B cell (primary cell): Measurements from ENCODE around the gene TMEM238L. TPM values are rescaled to one million over a fixed set of nuclear protein-coding genes. Genes with fewer than 3 reads are reported as not detected.

Experiments
- ATAC-seq: fragments of 200-7000 bp; cut with Tn5 transposase; one replicate; pipeline ENCODE4 v1.10.0; 2021; ENCODE audit warnings: low read depth, mild to moderate bottlenecking, moderate number of reproducible peaks, moderate library complexity
- CTCF ChIA-PET: fragments of 350-600 bp; sonication (Branson Sonifier 250); formaldehyde crosslinking; loops from one replicate; lab custom pipeline; 2021; ENCODE audit warnings: antibody characterized with exemption, inconsistent platforms; lab: Charles Lee
- POLR2A ChIA-PET: fragments of 350-600 bp; sonication (Branson Sonifier 250); formaldehyde crosslinking; loops from one replicate; lab custom pipeline; 2021; ENCODE audit warnings: antibody characterized with exemption; lab: Charles Lee
- DNase-seq: peaks from one replicate; pipeline ENCODE4 v3.0.0; 2013
- H2AFZ ChIP-seq: 2 replicates; pipeline ENCODE4 v1.6.1; 2012; ENCODE audit warnings: mild to moderate bottlenecking, low read depth, low read length; ENCODE audit not compliant: insufficient read depth, poor library complexity, severe bottlenecking
- H3K27ac ChIP-seq, 2 donors: 1 replicate in 1 of 2; 2 replicates in 1 of 2; pipeline ENCODE4 v1.5.1; 2012 to 2013; ENCODE audit warnings: low read length in 2 of 2, mild to moderate bottlenecking in 2 of 2, moderate library complexity in 1 of 2
- H3K27me3 ChIP-seq, 4 experiments: fragments of 200-600 bp in 1 of 4; sonication (generic) in 1 of 4; replicated peaks in 1 of 4; 1 replicate in 2 of 4; 2 replicates in 2 of 4; pipeline versions ENCODE4 v1.6.1 to v1.7.0; 2013 to 2016; ENCODE audit warnings: low read length in 3 of 4, mild to moderate bottlenecking in 2 of 4, mixed read lengths in 1 of 4, moderate library complexity in 1 of 4; ENCODE audit not compliant: insufficient read depth in 4 of 4, control insufficient read depth in 3 of 4; ENCODE audit errors: control extremely low read depth in 1 of 4
- H3K36me3 ChIP-seq, 2 experiments: replicated peaks in 1 of 2; 1 replicate in 1 of 2; 2 replicates in 1 of 2; pipeline versions ENCODE4 v1.6.1 to v1.7.1; 2013; ENCODE audit warnings: low read length in 1 of 2; ENCODE audit not compliant: insufficient read depth in 2 of 2, control insufficient read depth in 1 of 2; ENCODE audit errors: control extremely low read depth in 1 of 2, extremely low read depth in 1 of 2
- H3K4me1 ChIP-seq, 2 donors: fragments of 200-600 bp in 1 of 2; sonication (generic) in 1 of 2; 1 replicate in 1 of 2; 2 replicates in 1 of 2; pipeline versions ENCODE4 v1.5.1 to v1.6.1; 2013 to 2017; ENCODE audit warnings: low read length in 2 of 2; ENCODE audit not compliant: control insufficient read depth in 2 of 2, insufficient read depth in 2 of 2
- H3K4me2 ChIP-seq: replicated peaks from 2 replicates; pipeline ENCODE3; 2012; ENCODE audit warnings: mild to moderate bottlenecking, low read depth, low read length; ENCODE audit not compliant: poor library complexity, severe bottlenecking
- H3K4me3 ChIP-seq, 5 experiments: fragments of 200-600 bp in 1 of 5; sonication (generic) in 1 of 5; 1 replicate in 3 of 5; 2 replicates in 2 of 5; pipeline versions ENCODE4 v1.5.1 to v1.7.0; 2011 to 2016; ENCODE audit warnings: low read length in 4 of 5, mild to moderate bottlenecking in 4 of 5, low read depth in 2 of 5, control low read depth in 1 of 5, moderate library complexity in 1 of 5; ENCODE audit not compliant: insufficient read depth in 1 of 5; ENCODE audit errors: control extremely low read depth in 1 of 5, extremely low read depth in 1 of 5
- H3K79me2 ChIP-seq: fragments of 200-600 bp; sonication (generic); one replicate; pipeline ENCODE4 v1.6.0; 2016; ENCODE audit warnings: low read length; ENCODE audit not compliant: control insufficient read depth, insufficient read depth
- H3K9ac ChIP-seq: fragments of 200-600 bp; sonication (generic); 2 replicates; pipeline ENCODE4 v1.6.1; 2017; ENCODE audit warnings: mild to moderate bottlenecking, low read length, moderate library complexity
- H3K9me3 ChIP-seq, 3 donors: one replicate each; pipeline versions ENCODE4 v1.6.1 to v1.7.1; 2013; ENCODE audit warnings: low read length in 2 of 3; ENCODE audit not compliant: control insufficient read depth in 2 of 3, insufficient read depth in 1 of 3; ENCODE audit errors: control extremely low read depth in 1 of 3
- H4K20me1 ChIP-seq: 2 replicates; pipeline ENCODE4 v1.6.0; 2012; ENCODE audit warnings: mild to moderate bottlenecking, low read length; ENCODE audit not compliant: insufficient read depth, control insufficient read depth, poor library complexity, severe bottlenecking
- H3K27ac Mint-ChIP-seq: one replicate; pipeline ENCODE4 v1.8.0; 2021; ENCODE audit warnings: mixed read lengths
- H3K27me3 Mint-ChIP-seq: one replicate; pipeline ENCODE4 v1.8.0; 2021; ENCODE audit warnings: mixed read lengths
- H3K4me1 Mint-ChIP-seq: one replicate; pipeline ENCODE4 v1.8.0; 2021; ENCODE audit warnings: mixed read lengths
- H3K4me3 Mint-ChIP-seq: one replicate; pipeline ENCODE4 v1.8.0; 2021; ENCODE audit warnings: mixed read lengths
- H3K9me3 Mint-ChIP-seq: one replicate; pipeline ENCODE4 v1.8.0; 2022; ENCODE audit warnings: mixed read lengths; ENCODE audit not compliant: insufficient read depth
- EZH2 ChIP-seq: IDR thresholded peaks from 2 replicates; pipeline ENCODE4 v1.6.1; 2012; ENCODE audit warnings: borderline replicate concordance, low read depth, mild to moderate bottlenecking, moderate library complexity, low read length; ENCODE audit not compliant: insufficient read depth, poor library complexity, severe bottlenecking
- WGBS: methylation state at CpG from one replicate; pipeline ENCODE4 v1.1.5; 2013; ENCODE audit warnings: missing lambda C conversion rate; ENCODE audit not compliant: insufficient coverage; 5-methylcytosine and 5-hydroxymethylcytosine counted together
- intact Hi-C: fragments of 100-400 bp; cut with micrococcal nuclease; formaldehyde crosslinking; loops from one replicate; pipeline ENCODE4 v1.10.0; 2022
- polyA plus RNA-seq: library from polyadenylated mRNA; depleted of rRNA; stranded (reverse); fragments of >200 nt; gene quantifications from 2 replicates; pipeline ENCODE4 v1.2.3, GENCODE V29; 2012
- total RNA-seq, 2 donors: library from RNA; stranded (reverse); fragments of 120-200 nt in 1 of 2; gene quantifications; 1 replicate in 1 of 2; 2 replicates in 1 of 2; pipeline versions ENCODE4 v1.2.3 to v1.2.4, GENCODE V29; 2013 to 2022
- TF ChIP-seq, protein P1 (sequence below): fragments of 200-600 bp; IDR thresholded peaks from one replicate; pipeline ENCODE4 v1.8.0; 2022; ENCODE audit warnings: antibody characterized with exemption, mild to moderate bottlenecking

Gene TMEM238L
- total and polyA plus RNA-seq, 2 donors (not counting 1 experiment from before 2014, with no cell fraction given), result not detected

DNA sequence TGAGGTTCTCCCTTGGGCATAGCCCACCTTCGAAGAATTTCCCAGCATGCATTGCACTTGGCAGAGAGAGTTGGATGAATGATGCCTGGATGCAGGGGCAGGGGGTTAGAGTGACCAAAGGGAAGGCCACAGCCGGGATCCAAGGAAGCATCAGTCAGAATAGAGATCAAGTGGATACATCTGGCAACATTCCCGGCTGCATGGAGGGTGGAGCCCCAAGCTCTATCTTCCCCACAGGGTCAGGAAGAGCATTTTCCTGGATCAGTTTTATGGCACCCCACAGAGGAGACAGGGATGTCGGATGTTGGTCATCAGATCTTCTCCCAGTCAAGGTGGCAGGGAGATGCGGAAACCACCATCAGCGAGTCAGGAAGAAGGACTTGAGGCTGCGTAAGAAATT, 21.0 kb upstream of the TMEM238L start:
- 96% methylated on average over 7 of the region's 7 CpGs for WGBS
- CTCF ChIA-PET, result interaction anchor here (1.0 kb wide), 1 partner anchor 178 kb away, joined by 3 read pairs; no protein-coding TSS in a partner anchor
- Histone ChIP-seq H2AFZ (no peak overlapping the region), H3K4me2 (no peak overlapping the region), H3K4me1 (no peaks in the 10 kb centered on the region), H4K20me1 (no peaks in the 10 kb centered on the region), H3K27ac (no peak overlapping the region), H3K79me2 (no peaks in the 10 kb centered on the region), H3K9me3 (no peaks in the 10 kb centered on the region), H3K9ac (no peak overlapping the region), H3K4me3 (no peak overlapping the region), H3K36me3 (no peaks in the 10 kb centered on the region), H3K27me3 (peaks cover 0 to 5% (median 0%) of the 10 kb centered on the region in 4 experiments)
- Mint-ChIP-seq H3K27me3 (peaks cover 10% of the 10 kb centered on the region), H3K27ac (no peak overlapping the region), H3K4me3 (no peak overlapping the region), H3K4me1 (no peaks in the 10 kb centered on the region), H3K9me3 (no peaks in the 10 kb centered on the region)
- intact Hi-C loops, result no loop called here
- POLR2A ChIA-PET, result no interaction called here
- ATAC-seq (no peak), DNase-seq (no peak)
- TF ChIP-seq EZH2, result no peak
- TF ChIP-seq, protein P1, sequence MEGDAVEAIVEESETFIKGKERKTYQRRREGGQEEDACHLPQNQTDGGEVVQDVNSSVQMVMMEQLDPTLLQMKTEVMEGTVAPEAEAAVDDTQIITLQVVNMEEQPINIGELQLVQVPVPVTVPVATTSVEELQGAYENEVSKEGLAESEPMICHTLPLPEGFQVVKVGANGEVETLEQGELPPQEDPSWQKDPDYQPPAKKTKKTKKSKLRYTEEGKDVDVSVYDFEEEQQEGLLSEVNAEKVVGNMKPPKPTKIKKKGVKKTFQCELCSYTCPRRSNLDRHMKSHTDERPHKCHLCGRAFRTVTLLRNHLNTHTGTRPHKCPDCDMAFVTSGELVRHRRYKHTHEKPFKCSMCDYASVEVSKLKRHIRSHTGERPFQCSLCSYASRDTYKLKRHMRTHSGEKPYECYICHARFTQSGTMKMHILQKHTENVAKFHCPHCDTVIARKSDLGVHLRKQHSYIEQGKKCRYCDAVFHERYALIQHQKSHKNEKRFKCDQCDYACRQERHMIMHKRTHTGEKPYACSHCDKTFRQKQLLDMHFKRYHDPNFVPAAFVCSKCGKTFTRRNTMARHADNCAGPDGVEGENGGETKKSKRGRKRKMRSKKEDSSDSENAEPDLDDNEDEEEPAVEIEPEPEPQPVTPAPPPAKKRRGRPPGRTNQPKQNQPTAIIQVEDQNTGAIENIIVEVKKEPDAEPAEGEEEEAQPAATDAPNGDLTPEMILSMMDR, result no peak

DNA sequence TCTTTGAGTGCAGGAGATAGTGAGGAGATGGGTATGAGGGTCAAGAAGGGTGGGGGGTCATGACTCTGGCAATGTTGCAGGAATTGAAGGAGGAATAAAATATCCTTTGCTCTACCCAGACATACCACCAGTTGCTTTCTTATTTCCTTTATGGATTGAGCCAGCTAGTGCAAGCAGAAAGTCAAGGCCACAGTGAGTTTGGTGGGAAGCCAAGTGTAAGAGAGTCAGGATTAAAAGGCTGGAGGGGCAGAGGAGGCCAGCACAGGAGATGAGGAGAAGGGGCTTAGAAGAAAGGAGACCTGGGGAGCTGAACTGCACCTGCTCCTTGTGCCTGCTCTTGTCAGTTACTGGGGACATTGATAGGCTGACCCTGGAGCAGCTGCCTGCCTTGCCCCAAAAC, 17.9 kb upstream of the TMEM238L start:
- Histone ChIP-seq H3K79me2 (no peaks in the 10 kb centered on the region), H3K4me1 (no peaks in the 10 kb centered on the region), H3K27ac (no peak overlapping the region), H2AFZ (no peak overlapping the region), H3K4me2 (no peak overlapping the region), H3K27me3 (peaks cover 0 to 5% (median 0%) of the 10 kb centered on the region in 4 experiments), H3K4me3 (no peak overlapping the region), H3K9me3 (no peaks in the 10 kb centered on the region), H4K20me1 (no peaks in the 10 kb centered on the region), H3K9ac (no peak overlapping the region), H3K36me3 (no peaks in the 10 kb centered on the region)
- CTCF ChIA-PET, result interaction anchor here (0.8 kb wide), 1 partner anchor 23 kb away, joined by 3 read pairs; no protein-coding TSS in a partner anchor
- Mint-ChIP-seq H3K4me3 (no peak overlapping the region), H3K27me3 (no peaks in the 10 kb centered on the region), H3K4me1 (no peaks in the 10 kb centered on the region), H3K27ac (no peak overlapping the region), H3K9me3 (no peaks in the 10 kb centered on the region)
- TF ChIP-seq EZH2, result no peak
- TF ChIP-seq, protein P1, result no peak
- ATAC-seq (no peak), DNase-seq (no peak)
- POLR2A ChIA-PET, result no interaction called here
- intact Hi-C loops, result no loop called here
